ENCODE measurements around the gene DNAH2.

- TF ChIP-seq CTCF (IDR thresholded peaks at IDR 0.05) (no peak), AFF4 (CRISPR knock-in tag; IDR thresholded peaks at IDR 0.05; ENCODE audit: borderline replicate concordance) (no peak), JUN (CRISPR knock-in tag; IDR thresholded peaks at IDR 0.05) (no peak), MAX (CRISPR knock-in tag; IDR thresholded peaks at IDR 0.05) (no peak)
Observed at GRCh38 chr17:7839190-7839875, 121.8 kb downstream of the DNAH2 start.
